BE2C (cell line): Measurements from ENCODE around the gene AGAP3.

Experiments used
- DNase-seq: peaks from one replicate; pipeline ENCODE4 v3.0.0-alpha.2; 2020
- H3K27me3 ChIP-seq: fragments of 250-450 bp; sonication (Bioruptor Pico); 2 replicates; pipeline ENCODE4 v1.5.1; 2020; ENCODE audit warnings: mild to moderate bottlenecking
- H3K36me3 ChIP-seq: fragments of 250-450 bp; sonication (Bioruptor Pico); 2 replicates; pipeline ENCODE4 v1.5.1; 2020; ENCODE audit warnings: mild to moderate bottlenecking
- H3K4me1 ChIP-seq: fragments of 250-450 bp; sonication (Bioruptor Pico); 2 replicates; pipeline ENCODE4 v1.5.1; 2020
- H3K4me3 ChIP-seq: 2 replicates; pipeline ENCODE4 v1.5.1; 2011; ENCODE audit warnings: low read depth, low read length
- H3K9me3 ChIP-seq: fragments of 250-450 bp; sonication (Bioruptor Pico); 2 replicates; pipeline ENCODE4 v1.5.1; 2020
- CTCF ChIP-seq: IDR thresholded peaks from 2 replicates; pipeline ENCODE4 v1.5.1; 2012; ENCODE audit warnings: mild to moderate bottlenecking, low read depth, low read length

Gene AGAP3

GRCh38 chr7:151130741-151131157 is 44.5 kb downstream of the AGAP3 start:
- Histone ChIP-seq H3K4me1 (peaks cover 4% of the 10 kb centered on the region), H3K9me3 (no peaks in the 10 kb centered on the region), H3K36me3 (peaks cover 81% of the 10 kb centered on the region), H3K4me3 (no peak overlapping the region), H3K27me3 (no peaks in the 10 kb centered on the region)
- no peak for TF ChIP-seq CTCF
- DNase-seq = no peak

GRCh38 chr7:151131224-151131591 is 44.9 kb downstream of the AGAP3 start:
- no peak for TF ChIP-seq CTCF
- Histone ChIP-seq H3K4me3 (no peak overlapping the region), H3K9me3 (no peaks in the 10 kb centered on the region), H3K27me3 (no peaks in the 10 kb centered on the region), H3K36me3 (peaks cover 86% of the 10 kb centered on the region), H3K4me1 (peaks cover 4% of the 10 kb centered on the region)
- DNase-seq = no peak

GRCh38 chr7:151131592-151132293 is 45.5 kb downstream of the AGAP3 start:
- H3K4me1 ChIP-seq = peaks cover 4% of the 10 kb centered on the region
- peaks cover 88% of the 10 kb centered on the region for H3K36me3 ChIP-seq
- H3K4me3 ChIP-seq = no peak overlapping the region
- TF ChIP-seq CTCF = no peak
- H3K27me3 ChIP-seq = no peaks in the 10 kb centered on the region
- DNase-seq = no peak
- no peaks in the 10 kb centered on the region for H3K9me3 ChIP-seq

GRCh38 chr7:151132461-151133205 is 46.4 kb downstream of the AGAP3 start:
- H3K4me3 ChIP-seq = no peak overlapping the region
- H3K4me1 ChIP-seq = peaks cover 4% of the 10 kb centered on the region
- H3K36me3 ChIP-seq = peaks cover 90% of the 10 kb centered on the region
- TF ChIP-seq CTCF = no peak
- no peaks in the 10 kb centered on the region for H3K27me3 ChIP-seq
- DNase-seq = no peak
- H3K9me3 ChIP-seq = no peaks in the 10 kb centered on the region

- no peak for DNase-seq
- Histone ChIP-seq H3K27me3 (no peaks in the 10 kb centered on the region), H3K9me3 (no peaks in the 10 kb centered on the region), H3K36me3 (peaks cover 85% of the 10 kb centered on the region), H3K4me3 (no peak overlapping the region), H3K4me1 (peaks cover 4% of the 10 kb centered on the region)
- TF ChIP-seq CTCF = no peak
Measured at GRCh38 chr7:151133266-151133985, 47.2 kb downstream of the AGAP3 start.
